Pancreas (tissue), 10 donors: ENCODE data around the gene ETFA. TPM values are rescaled to one million over a fixed set of nuclear protein-coding genes. Genes with fewer than 3 reads are reported as not detected.
"Not testable (repeated sequence)": the region's sequence is repeated elsewhere in the genome, so short reads cannot be mapped to it uniquely, and the experiment has no call there.

Experiments
- ATAC-seq, 4 donors: fragments of 200-7000 bp; cut with Tn5 transposase; one replicate each; pipeline versions ENCODE4 v1.8.0 to v1.9.1; 2020; ENCODE audit warnings: mild to moderate bottlenecking in 4 of 4, moderate library complexity in 4 of 4
- DNase-seq, 6 donors: peaks; one replicate each; pipeline ENCODE4 v3.0.0-alpha.2; 2020
- FAIRE-seq: peaks from 2 replicates; lab custom pipeline; 2012; peaks lifted over from hg19 to GRCh38; lab: Jason Lieb, UNC
- H3K27ac ChIP-seq, 4 donors: fragments of 200-600 bp; sonication (generic); 1 replicate in 3 of 4; 2 replicates in 1 of 4; pipeline versions ENCODE4 v1.5.0 to v1.8.0; 2020
- H3K27me3 ChIP-seq, 4 donors: fragments of 200-600 bp; one replicate each; pipeline ENCODE4 v1.8.0; 2021
- H3K36me3 ChIP-seq, 3 donors: fragments of 200-600 bp; sonication (generic) in 1 of 3; one replicate each; pipeline versions ENCODE4 v1.5.0 to v1.8.0; 2020 to 2021
- H3K4me1 ChIP-seq, 3 donors: fragments of 200-600 bp; one replicate each; pipeline ENCODE4 v1.8.0; 2021
- H3K4me3 ChIP-seq, 4 donors: fragments of 200-600 bp; sonication (generic) in 2 of 4; one replicate each; pipeline versions ENCODE4 v1.5.0 to v1.8.0; 2020 to 2021
- H3K9me3 ChIP-seq, 4 donors: fragments of 200-600 bp; one replicate each; pipeline ENCODE4 v1.8.0; 2021
- WGBS, 2 donors: extraction: QIAGEN DNeasy Blood & Tissue Kit; methylation state at CpG; one replicate each; pipeline ENCODE4 v1.1.7; 2013; 5-methylcytosine and 5-hydroxymethylcytosine counted together
- intact Hi-C, 3 donors: fragments of 100-400 bp; cut with DNase I; formaldehyde crosslinking; loops; one replicate each; pipeline versions ENCODE4 v1.11.1 to v1.14.2; 2022
- polyA plus RNA-seq, 2 donors: library from polyadenylated mRNA; stranded (reverse); fragments of 200-250 nt; gene quantifications; one replicate each; pipeline ENCODE4 v1.2.3, GENCODE V29; 2013
- total RNA-seq, 6 donors: library from RNA; stranded (reverse); fragmentation: NEBNext Ultra II Directional in 4 of 6; extraction: Animal tissue kit (Norgen Biotek cat#: 25700) in 4 of 6; gene quantifications; one replicate each; pipeline versions ENCODE4 v1.2.1 to v1.2.4, GENCODE V29; 2021 to 2023
- TF ChIP-seq, protein P1 (sequence below), 4 donors: fragments of 200-600 bp; sonication (generic) in 3 of 4; IDR thresholded peaks; one replicate each; pipeline versions ENCODE4 v1.5.0 to v1.8.0; 2021; ENCODE audit warnings: antibody characterized with exemption in 4 of 4
- donor health status: healthy with polysubstance abuse.
- donor health status: DM: no; HTN: no; CAD: no; lungs with moderate emphysema.
- donor health status: DM: no; HTN: no; CAD: no.
- donor health status: control.
- donor health status: control.
- donor health status: Bipolar disorder and iron deficiency.
- donor health status: DM: yes; HTN: yes; CAD: no.
- donor health status: DM: no; HTN: no; CAD: no.
- donor health status: DM: no; HTN: no; CAD: no.
- donor health status: DM: yes; HTN: yes; CAD: no.

Gene ETFA
- total and polyA plus RNA-seq, 8 donors = 27.5 to 51.2 (median 42.3) TPM

DNA sequence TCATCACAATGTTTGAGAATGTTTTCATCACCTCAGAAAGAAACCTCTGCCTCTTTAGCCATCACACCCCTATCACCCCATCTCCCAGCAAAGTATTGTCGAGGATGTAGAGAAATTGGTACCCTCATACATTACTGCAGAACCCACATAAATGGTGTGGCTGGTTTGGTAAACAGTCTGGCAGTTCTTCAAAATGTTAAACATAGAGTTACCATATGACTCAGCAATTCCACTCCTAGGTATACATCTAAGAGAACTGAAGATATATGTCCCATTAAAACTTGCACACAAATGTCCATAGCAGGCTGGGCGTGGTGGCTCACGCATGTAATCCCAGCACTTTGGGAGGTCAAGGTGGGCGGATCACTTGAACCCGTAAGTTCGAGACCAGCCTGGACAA lies 8.7 kb upstream of the ETFA start:
- Histone ChIP-seq H3K4me3 (no peak overlapping the region), H3K4me1 (no peaks in the 10 kb centered on the region), H3K27ac (no peak overlapping the region), H3K9me3 (no peaks in the 10 kb centered on the region), H3K27me3 (no peaks in the 10 kb centered on the region), H3K36me3 (no peaks in the 10 kb centered on the region)
- intact Hi-C loops = no loop called here
- no peak for ATAC-seq
- DNase-seq = no peak
- no peak for FAIRE-seq
- WGBS, 2 donors = 87 to 95% methylated on average over 6 of the region's 6 CpGs
- TF ChIP-seq, protein P1, sequence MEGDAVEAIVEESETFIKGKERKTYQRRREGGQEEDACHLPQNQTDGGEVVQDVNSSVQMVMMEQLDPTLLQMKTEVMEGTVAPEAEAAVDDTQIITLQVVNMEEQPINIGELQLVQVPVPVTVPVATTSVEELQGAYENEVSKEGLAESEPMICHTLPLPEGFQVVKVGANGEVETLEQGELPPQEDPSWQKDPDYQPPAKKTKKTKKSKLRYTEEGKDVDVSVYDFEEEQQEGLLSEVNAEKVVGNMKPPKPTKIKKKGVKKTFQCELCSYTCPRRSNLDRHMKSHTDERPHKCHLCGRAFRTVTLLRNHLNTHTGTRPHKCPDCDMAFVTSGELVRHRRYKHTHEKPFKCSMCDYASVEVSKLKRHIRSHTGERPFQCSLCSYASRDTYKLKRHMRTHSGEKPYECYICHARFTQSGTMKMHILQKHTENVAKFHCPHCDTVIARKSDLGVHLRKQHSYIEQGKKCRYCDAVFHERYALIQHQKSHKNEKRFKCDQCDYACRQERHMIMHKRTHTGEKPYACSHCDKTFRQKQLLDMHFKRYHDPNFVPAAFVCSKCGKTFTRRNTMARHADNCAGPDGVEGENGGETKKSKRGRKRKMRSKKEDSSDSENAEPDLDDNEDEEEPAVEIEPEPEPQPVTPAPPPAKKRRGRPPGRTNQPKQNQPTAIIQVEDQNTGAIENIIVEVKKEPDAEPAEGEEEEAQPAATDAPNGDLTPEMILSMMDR (IDR thresholded peaks at IDR 0.05) = no peak

DNA sequence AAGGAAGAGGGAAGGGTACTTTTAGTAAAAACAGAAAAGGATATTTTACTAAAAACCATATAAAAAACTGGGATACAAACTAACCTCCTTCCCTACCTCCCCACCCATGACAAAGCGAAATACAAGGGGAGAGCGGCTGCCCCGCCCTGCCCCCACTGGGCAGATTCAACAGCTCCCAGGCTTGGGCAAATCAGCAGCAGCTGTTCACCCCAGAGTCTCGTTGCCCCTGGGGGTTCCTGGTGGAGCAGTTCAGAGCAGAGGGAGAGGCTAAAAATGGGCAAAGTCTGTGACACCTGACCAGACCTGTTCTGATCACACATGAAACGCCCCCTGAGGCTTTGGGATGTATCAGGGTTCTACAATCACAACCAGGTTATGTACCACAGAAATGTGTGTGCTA lies 2.5 kb upstream of the ETFA start:
- WGBS, 2 donors = 72 to 74% methylated on average over 5 of the region's 5 CpGs
- no peaks in the 10 kb centered on the region for H3K27me3 ChIP-seq
- no peaks in the 10 kb centered on the region for H3K9me3 ChIP-seq
- H3K4me1 ChIP-seq = peaks cover 0 to 8% (median 8%) of the 10 kb centered on the region in 3 donors
- H3K4me3 ChIP-seq = no peak overlapping the region
- TF ChIP-seq, protein P1 (IDR thresholded peaks at IDR 0.05) = no peak
- DNase-seq (no peak), FAIRE-seq (no peak), ATAC-seq (no peak)
- H3K36me3 ChIP-seq = no peaks in the 10 kb centered on the region
- H3K27ac ChIP-seq = no peak overlapping the region
- intact Hi-C loops = no loop called here

DNA sequence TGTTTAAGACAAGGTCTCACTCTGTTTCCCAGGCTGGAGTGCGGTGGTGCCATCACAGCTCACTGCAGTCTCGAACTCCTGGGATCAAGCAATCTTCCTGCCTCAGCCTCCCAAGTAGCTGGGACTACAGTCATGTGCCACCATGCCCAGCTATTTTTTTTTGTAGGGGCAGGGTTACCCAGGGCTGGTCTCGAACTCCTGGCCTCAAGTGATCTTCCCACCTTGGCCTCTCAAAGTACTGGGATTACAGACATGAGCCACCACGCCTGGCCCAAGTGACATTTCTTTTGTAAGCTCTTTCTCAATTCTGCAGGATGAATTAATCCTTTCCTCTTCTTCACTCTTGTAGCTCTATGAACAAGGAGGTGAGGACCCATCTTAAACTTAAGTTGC lies 1.9 kb upstream of the ETFA start:
- H3K4me3 ChIP-seq, H3K4me1 ChIP-seq, H3K27me3 ChIP-seq, ATAC-seq, H3K9me3 ChIP-seq, H3K36me3 ChIP-seq, intact Hi-C loops, FAIRE-seq, DNase-seq, H3K27ac ChIP-seq: not testable (repeated sequence)
- WGBS, 2 donors = 93 to 94% methylated on average over 4 of the region's 4 CpGs

DNA sequence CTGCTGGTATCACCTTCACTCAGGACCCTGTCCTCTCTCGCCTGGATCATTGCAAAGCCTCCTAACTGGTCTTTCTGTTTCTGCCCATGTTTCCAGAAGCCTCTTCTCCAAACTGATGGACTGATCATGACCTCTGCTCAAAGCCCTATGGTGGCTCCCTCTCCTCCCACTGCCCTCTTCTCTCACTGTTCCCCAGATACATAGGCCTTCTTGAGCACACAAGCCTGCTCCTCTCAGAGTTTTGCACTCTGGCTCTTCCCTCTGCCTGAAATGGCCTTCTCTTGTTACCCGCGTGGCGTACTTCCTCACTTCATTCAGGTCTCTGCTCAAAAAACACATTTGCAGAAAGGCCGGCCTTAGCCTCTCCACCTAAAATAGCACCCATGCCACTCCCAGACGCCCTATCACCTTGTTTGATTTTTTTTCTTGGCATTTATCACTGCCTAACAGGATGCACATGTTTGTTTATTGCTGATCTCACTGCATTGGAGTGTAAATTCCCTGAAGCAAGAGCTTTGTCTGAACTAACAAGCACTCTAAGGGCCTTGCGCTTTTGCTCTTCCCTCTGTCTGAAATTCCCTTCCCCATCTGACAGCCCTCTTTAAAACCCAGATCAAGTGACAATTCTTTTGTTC lies 1.4 kb upstream of the ETFA start:
- FAIRE-seq (no peak), DNase-seq (no peak), ATAC-seq (no peak)
- H3K27me3 ChIP-seq = no peaks in the 10 kb centered on the region
- H3K9me3 ChIP-seq = no peaks in the 10 kb centered on the region
- intact Hi-C loops = no loop called here
- no peak overlapping the region for H3K27ac ChIP-seq
- TF ChIP-seq, protein P1 (IDR thresholded peaks at IDR 0.05) = no peak
- no peaks in the 10 kb centered on the region for H3K36me3 ChIP-seq
- WGBS, 2 donors = 80 to 81% methylated on average over 7 of the region's 7 CpGs
- peaks cover 0 to 8% (median 8%) of the 10 kb centered on the region in 3 donors for H3K4me1 ChIP-seq
- no peak overlapping the region for H3K4me3 ChIP-seq

DNA sequence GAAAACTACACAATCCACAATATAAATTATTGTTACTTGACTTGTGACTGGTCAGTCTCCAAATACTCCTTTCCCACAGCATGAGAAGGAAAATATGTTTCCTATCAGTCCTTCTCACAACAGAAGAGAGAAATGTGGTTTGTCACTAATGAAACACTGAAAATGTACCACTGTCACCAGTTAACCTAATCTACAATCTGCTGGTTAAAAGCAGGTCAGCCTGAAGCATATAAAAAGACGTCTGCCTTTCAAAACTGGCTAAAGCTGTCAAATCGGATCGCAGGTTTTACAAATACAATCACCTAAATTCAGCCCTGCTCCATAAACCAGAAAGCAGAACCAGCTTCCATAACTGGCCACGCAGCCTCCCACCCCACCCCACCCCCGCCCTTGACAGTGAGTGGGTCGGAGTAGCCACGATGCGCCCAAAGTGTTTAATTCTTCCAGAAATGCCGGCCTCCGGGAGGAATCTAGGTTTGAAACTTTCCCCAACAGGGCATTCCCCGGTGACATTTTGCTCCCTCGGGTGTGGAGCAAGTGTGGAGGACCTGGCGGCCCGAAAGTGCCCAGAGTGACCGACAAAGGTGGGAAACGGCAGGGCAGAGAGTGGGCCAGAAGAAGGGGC lies 682 bp downstream of the ETFA start:
- Histone ChIP-seq H3K9me3 (no peaks in the 10 kb centered on the region), H3K27me3 (no peaks in the 10 kb centered on the region), H3K27ac (peak overlapping the region; percentile 75 to 90 (median 82)), H3K4me3 (peak overlapping the region; percentile 56 to 89 (median 76)), H3K4me1 (peaks cover 4 to 8% (median 8%) of the 10 kb centered on the region in 3 donors), H3K36me3 (no peaks in the 10 kb centered on the region)
- intact Hi-C loops = no loop called here
- TF ChIP-seq, protein P1 (IDR thresholded peaks at IDR 0.05) = no peak
- 0 to 1% methylated on average over 16 of the region's 16 CpGs for WGBS, 2 donors
- DNase-seq (peak in 1 of 6 donors; percentile 18), ATAC-seq (peak; percentile 23 to 43 (median 41)), FAIRE-seq (no peak)
